Occipital lobe (tissue), 2 donors: ENCODE results near the gene LTBP1. TPM values are rescaled to one million over a fixed set of nuclear protein-coding genes. Genes with fewer than 3 reads are reported as not detected.
A peak's percentile ranks its signal among the peaks of the same experiment; 100 is the strongest.
"Not testable (repeated sequence)": the region's sequence is repeated elsewhere in the genome, so short reads cannot be mapped to it uniquely, and the experiment has no call there.

Experiments used
- DNase-seq: peaks from one replicate; lab custom pipeline; 2025; lab: John Stamatoyannopoulos, UW
- total RNA-seq: library from RNA; depleted of rRNA; stranded (reverse); fragments of >200 nt; gene quantifications from one replicate; pipeline ENCODE4 v1.2.3, GENCODE V29; 2014

The LTBP1 gene
- total RNA-seq, 1 donor from 2014 or later, result 25.6 TPM

DNA sequence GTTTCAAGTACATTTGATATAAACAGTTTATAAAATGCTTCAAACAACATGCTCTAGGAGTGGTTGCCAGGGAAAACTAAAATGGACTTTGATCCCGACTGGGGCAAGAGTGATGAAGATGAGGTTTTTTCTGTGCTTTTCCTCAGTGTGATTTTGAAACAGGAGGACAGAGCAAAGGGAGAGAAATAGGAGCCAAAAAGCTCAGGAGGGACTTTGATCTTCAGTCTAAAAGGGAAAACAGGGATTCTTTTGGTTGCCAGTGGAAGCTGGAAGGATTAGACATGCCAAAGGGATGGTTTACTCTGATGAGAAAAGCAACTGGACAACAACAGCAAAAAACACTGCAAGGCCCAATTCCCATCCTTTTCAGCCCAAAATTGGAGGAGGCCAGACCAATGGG is 95.5 kb downstream of the LTBP1 start:
- no peak for DNase-seq

DNA sequence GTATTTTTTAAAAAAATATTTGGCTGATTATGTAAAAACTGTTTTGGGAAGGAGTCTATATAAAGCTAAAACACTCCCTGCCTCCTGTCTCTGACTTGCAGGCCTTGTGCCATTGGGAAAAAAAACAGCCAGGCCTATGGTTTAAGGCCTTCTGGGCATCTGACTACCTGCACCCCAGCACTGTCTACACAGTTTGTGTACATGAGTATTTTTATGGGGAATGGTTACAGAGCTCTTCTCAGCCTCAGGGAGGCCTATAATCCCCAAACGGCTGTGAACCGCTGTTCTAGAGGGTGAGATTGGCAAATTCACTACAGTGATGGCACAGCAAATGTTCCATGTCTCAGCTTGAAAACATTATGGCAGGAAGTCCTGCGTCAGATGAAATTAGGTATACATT is 96.1 kb downstream of the LTBP1 start:
- no peak for DNase-seq

GRCh38 chr2:33047939-33048338 is 101.2 kb downstream of the LTBP1 start:
- no peak for DNase-seq

GRCh38 chr2:33051586-33052360 is 105.0 kb downstream of the LTBP1 start:
- DNase-seq, result no peak

- no peak for DNase-seq
These were observed 105.6 kb downstream of the LTBP1 start for GRCh38 chr2:33052361-33052735.

DNA sequence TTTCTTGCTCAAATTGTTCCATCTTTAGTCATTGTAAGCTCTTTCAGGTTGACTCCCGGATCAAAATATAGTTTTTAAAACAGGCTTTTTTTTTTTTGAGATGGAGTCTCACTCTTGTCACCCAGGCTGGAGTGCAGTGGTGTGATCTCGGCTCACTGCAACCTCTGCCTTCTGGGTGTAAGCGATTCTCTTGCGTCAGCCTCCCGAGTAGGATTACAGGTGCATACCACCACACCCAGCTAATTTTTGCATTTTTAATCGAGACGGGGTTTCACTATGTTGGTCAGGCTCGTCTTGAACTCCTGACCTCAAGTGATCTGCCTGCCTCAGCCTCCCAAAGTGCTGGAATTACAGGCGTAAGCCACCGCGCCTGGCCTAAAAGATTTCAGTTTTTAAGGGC is 106.0 kb downstream of the LTBP1 start:
- not testable (repeated sequence) for DNase-seq

DNA sequence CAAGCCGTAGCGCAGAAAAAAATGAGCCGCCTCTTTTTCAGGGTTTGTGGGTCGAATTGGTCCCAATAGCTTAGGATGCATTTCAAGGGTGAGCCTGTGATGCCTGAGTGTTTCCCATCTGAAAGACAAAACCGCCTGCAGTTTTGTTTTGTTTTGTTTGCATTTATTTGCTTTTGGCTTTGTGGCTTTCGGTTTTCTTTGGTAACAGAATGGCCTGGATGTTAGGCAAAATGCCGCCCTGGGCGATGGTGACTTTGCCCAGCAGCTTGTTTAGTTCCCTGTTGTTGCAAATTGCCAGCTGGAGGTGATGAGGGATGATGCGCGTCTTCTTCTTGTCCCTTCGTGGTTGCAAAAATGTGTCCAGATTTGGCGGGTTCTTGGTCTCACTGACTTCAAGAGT is 109.4 kb downstream of the LTBP1 start:
- DNase-seq, result no peak

DNA sequence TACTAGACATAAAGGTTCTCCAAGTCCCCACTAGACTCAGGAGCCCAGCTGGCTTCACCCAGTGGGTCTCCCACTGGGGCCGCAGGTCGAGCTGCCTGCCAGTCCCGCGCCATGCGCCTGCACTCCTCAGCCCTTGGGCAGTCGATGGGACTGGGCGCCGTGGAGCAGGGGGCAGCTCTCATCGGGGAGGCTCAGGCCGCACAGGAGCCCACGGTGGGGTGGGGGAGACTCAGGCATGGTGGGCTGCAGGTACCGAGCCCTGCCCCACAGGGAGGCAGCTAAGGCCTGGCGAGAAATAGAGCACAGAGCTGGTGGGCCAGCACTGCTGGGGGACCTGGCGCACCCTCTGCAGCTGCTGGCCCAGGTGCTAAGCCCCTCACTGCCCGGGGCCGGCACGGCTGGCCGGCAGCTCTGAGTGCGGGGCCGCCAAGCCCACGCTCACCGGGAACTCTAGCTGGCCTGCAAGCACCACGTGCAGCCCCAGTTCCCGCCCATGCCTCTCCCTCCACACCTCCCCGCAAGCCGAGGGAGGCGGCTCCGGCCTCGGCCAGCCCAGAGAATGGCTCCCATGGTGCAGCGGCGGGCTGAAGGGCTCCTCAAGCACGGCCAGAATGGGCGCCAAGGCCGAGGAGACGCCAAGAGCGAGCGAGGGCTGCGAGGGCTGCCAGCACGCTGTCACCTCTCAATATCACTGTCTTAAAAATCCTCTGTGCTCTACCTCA is 110.7 kb downstream of the LTBP1 start:
- DNase-seq, result not testable (repeated sequence)

DNA sequence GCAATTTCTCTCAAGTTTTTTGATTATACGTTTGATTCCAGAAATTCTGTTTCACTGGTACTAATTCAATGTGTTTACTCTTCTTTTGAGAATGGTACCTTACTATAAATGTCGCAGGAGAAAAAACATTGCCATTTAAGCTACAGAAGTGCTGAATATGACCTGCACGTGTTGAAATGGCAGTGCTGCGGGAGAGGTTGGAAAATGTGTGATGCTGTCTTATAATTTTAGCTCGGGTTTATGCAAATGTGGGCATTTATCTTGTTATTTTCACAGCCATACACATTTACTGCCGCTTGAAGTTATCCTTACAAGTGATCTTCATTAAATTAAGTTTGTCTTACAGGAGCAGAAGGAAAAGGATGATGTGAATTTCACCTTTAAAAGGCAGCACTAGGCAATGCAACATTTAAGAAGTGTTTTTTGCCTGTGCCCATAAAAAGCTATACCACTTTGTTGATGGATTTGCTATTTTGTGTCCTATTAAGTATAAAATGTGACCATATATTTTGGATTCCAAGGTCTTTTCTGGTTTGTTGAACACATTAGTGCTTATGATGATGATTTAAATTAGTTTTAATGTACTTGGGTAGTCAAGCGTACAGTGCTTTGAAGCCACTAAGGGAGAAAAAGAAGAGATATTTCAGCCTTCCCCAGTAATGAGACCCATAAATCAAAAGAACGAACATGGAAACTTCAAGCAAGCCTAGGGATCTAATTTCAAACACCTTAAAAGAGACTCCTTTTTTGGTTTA is 112.1 kb downstream of the LTBP1 start:
- DNase-seq, result no peak

GRCh38 chr2:33059471-33060156 is 112.9 kb downstream of the LTBP1 start:
- no peak for DNase-seq

GRCh38 chr2:33060405-33060804 is 113.7 kb downstream of the LTBP1 start:
- no peak for DNase-seq

- no peak for DNase-seq
These were observed 116.0 kb downstream of the LTBP1 start for GRCh38 chr2:33062665-33063250.

GRCh38 chr2:33064349-33064801 is 117.6 kb downstream of the LTBP1 start:
- no peak for DNase-seq

- no peak for DNase-seq
These were observed 120.8 kb downstream of the LTBP1 start for GRCh38 chr2:33067598-33067997.

GRCh38 chr2:33068261-33068660 is 121.5 kb downstream of the LTBP1 start:
- no peak for DNase-seq

GRCh38 chr2:33069894-33070651 is 123.3 kb downstream of the LTBP1 start:
- DNase-seq, result peak; percentile 9

- no peak for DNase-seq
These were observed 124.8 kb downstream of the LTBP1 start for GRCh38 chr2:33071591-33071990.

DNA sequence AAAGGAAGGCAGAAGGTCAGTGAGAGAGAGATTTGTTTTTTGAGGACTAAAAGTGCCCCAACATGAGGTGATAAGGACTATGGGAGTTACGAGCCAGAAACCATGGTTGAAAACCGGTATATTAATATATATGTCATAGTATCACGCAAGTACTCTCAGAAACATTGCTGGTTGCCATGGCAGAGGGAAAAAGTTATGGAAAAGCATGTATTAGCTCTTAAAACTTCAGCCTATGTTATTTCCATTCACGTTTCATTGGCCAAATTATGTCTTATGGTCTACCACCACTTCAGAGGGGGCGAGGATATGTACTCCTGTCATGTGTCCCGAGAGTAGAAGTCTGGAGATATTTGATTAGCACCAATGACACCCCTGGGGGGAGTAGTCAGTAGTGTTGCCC is 125.9 kb downstream of the LTBP1 start:
- DNase-seq, result no peak

DNA sequence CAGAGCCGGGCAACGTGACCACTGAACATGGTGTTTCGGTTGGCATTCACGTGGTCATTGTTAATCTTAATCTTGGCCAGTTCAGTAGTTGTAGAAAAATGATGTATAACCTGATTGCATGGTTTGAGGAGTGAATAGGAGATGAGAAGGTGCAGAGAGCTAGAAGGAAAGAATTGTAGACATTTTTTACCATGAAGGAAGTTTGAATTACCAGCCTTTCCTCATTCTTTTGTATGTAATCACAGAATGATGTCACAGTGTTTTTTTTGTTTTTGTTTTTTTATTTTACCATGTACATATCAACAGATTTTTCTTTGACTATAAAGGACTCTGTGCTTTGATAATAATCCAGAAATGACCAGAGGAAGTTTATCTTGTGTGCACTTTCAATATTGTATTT is 126.3 kb downstream of the LTBP1 start:
- no peak for DNase-seq

GRCh38 chr2:33074197-33074596 is 127.4 kb downstream of the LTBP1 start:
- DNase-seq, result no peak
